HG03045 (cell line): ENCODE data around the gene ALOX5.
"Not testable (repeated sequence)": the region's sequence is repeated elsewhere in the genome, so short reads cannot be mapped to it uniquely, and the experiment has no call there.

Source experiments
- ATAC-seq: cut with Tn5 transposase; IDR thresholded peaks from one replicate; pipeline ENCODE4 v1.9.1; 2021; ENCODE audit warnings: mild to moderate bottlenecking, moderate library complexity; ENCODE audit not compliant: unreplicated experiment

ALOX5 gene

GRCh38 chr10:45373003-45373575, 927 bp upstream of the ALOX5 start:
- peak; percentile 41 for ATAC-seq

GRCh38 chr10:45374350-45375052, 485 bp downstream of the ALOX5 start:
- peak; percentile 16 for ATAC-seq

- ATAC-seq, result no peak
Observed at GRCh38 chr10:45375101-45375500, 1.1 kb downstream of the ALOX5 start.

- no peak for ATAC-seq
Observed at GRCh38 chr10:45375716-45376231, 1.8 kb downstream of the ALOX5 start.

- ATAC-seq, result no peak
Observed at GRCh38 chr10:45376371-45376801, 2.4 kb downstream of the ALOX5 start.

- ATAC-seq, result no peak
Observed at GRCh38 chr10:45377321-45377720, 3.3 kb downstream of the ALOX5 start.

GRCh38 chr10:45377858-45378257, 3.8 kb downstream of the ALOX5 start:
- no peak for ATAC-seq

- no peak for ATAC-seq
Observed at GRCh38 chr10:45378914-45379726, 5.1 kb downstream of the ALOX5 start.

- no peak for ATAC-seq
Observed at GRCh38 chr10:45379891-45380540, 6.0 kb downstream of the ALOX5 start.

GRCh38 chr10:45380903-45381620, 7.0 kb downstream of the ALOX5 start:
- no peak for ATAC-seq

GRCh38 chr10:45382591-45382990, 8.6 kb downstream of the ALOX5 start:
- ATAC-seq, result no peak

GRCh38 chr10:45383682-45384330, 9.8 kb downstream of the ALOX5 start:
- no peak for ATAC-seq

GRCh38 chr10:45386657-45387056, 12.6 kb downstream of the ALOX5 start:
- ATAC-seq, result no peak

- ATAC-seq, result no peak
Observed at GRCh38 chr10:45387096-45387893, 13.3 kb downstream of the ALOX5 start.

- ATAC-seq, result not testable (repeated sequence)
Observed at GRCh38 chr10:45389671-45390070, 15.7 kb downstream of the ALOX5 start.

- ATAC-seq, result not testable (repeated sequence)
Observed at GRCh38 chr10:45391636-45392035, 17.6 kb downstream of the ALOX5 start.

GRCh38 chr10:45395554-45395953, 21.5 kb downstream of the ALOX5 start:
- ATAC-seq, result no peak

GRCh38 chr10:45398595-45398994, 24.6 kb downstream of the ALOX5 start:
- ATAC-seq, result no peak

GRCh38 chr10:45399113-45399512, 25.1 kb downstream of the ALOX5 start:
- ATAC-seq, result no peak
